GM21619 (cell line): ENCODE data around the gene MAPK4.

Source experiments
- ATAC-seq: cut with Tn5 transposase; IDR thresholded peaks from one replicate; pipeline ENCODE4 v1.9.1; 2021; ENCODE audit not compliant: unreplicated experiment

Gene MAPK4

GRCh38 chr18:50622320-50622719, 62.4 kb downstream of the MAPK4 start:
- ATAC-seq = no peak

DNA sequence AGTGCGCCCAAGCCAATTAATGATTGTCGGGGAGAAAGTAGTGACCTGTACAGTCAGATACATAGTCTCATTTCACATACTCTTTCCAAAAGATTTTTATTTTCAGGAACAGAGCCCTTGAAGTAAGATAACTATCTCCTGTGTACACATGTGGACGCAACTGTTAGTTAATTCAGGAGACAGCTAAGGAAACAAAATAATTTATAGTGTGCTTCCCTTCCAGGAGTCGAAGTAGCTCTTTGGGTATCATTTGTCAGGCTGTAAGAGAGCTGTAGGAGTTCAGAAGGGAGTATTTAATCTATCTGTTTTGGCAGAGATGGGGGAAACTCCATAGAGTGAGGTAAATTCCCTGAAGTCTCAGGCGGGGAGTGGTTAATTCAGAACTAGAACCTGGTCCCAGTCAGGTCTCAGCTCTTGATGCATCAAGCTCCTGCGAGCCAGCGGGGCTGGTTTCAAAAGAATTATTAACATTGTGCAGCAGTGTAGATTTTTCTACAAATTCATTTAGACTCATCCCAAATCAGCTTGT, 63.0 kb downstream of the MAPK4 start:
- no peak for ATAC-seq

DNA sequence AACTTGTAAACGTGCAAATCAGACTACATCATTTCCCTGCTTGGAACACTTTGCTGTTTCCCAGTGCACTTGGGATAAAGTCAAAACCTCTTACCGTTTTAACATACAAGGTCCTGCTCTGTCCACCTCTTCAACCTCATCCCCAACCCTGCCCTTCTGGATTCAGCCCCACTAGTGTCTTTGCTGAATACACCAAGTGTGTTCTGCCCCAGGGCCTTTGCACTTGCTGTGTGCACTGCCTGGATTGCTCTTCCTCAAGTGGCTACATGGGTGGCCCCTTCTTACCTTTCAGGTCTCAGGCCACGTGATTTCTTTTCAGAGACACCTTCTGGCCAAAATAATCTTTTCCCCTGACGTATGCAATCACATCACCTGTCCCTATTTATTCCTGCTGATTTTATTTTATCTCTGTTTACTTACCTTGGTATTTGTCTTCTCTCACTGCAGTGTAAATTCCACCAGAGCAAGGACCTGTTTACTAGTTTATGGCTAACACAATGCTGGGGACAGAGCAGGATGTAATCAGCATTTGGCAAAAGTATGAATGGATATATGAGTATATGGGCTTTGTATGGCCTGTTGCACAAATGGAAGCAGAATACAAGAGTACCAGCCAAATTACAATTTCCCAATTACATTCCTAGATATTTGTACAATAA, 63.9 kb downstream of the MAPK4 start:
- no peak for ATAC-seq

DNA sequence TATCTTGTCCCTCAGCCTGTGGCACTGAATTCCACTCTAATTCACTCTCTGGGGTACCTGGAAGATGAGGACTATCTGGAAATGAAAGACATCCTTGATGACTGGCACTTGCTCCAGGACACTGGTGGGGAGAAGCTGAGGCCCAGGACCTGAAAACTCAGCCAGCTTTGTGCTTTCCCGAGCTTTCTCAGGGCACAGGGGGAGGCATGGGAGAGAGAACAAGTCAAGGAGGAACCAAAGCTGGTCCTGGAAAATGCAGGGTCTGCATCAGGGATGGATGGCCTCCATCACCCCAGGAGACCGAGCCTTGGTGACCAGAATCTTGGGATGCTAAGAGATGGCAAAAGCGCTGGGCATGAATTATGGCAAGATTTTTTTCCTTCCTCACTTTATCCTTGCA, 65.1 kb downstream of the MAPK4 start:
- ATAC-seq = no peak

- ATAC-seq = no peak
These were observed 66.4 kb downstream of the MAPK4 start for GRCh38 chr18:50626317-50626716.

- ATAC-seq = no peak
These were observed 68.0 kb downstream of the MAPK4 start for GRCh38 chr18:50627594-50628532.

GRCh38 chr18:50628533-50628905, 68.6 kb downstream of the MAPK4 start:
- ATAC-seq = no peak

DNA sequence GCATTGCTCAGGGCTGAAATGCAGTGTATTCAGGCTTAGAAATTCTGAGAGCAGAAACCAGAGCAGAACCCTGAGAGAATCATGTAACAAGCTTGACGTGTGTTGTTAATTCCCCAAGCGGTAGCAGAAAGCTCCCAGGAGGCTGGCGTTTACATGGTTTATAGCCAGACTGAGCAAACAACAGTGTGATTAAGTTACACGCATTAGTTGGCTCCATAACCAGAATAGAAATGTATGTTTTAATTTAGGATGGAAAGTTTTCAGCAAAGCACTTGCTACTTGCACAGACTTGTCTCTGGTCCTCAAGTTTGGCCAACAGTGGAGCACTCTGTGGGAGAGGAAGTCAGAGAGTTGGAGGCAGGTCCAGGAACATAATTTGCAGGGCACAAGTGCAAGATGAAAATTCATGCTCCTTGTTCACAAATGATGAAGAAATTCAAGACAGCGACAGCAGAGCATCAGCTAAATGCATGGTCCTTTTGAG, 69.3 kb downstream of the MAPK4 start:
- ATAC-seq = no peak

DNA sequence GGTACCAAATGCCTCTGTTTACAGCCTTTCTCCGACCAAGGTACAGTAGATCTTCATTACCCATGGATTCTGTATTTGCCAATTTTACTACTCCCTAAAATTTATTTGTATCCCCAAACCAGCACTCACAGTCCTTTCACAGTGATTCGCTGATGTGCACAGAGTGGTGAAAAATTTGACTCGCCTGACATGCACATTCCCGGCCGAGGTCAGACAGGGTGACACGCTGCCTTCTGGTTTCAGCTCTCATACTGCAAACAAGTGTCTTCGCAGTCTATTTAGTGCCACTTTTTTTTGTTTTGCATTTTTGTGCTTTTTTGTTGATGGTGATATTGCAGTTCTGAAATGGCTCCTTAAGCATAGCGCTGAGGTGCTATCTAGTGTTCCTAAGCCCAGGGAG, 71.0 kb downstream of the MAPK4 start:
- ATAC-seq = no peak

- no peak for ATAC-seq
These were observed 73.1 kb downstream of the MAPK4 start for GRCh38 chr18:50632895-50633515.

DNA sequence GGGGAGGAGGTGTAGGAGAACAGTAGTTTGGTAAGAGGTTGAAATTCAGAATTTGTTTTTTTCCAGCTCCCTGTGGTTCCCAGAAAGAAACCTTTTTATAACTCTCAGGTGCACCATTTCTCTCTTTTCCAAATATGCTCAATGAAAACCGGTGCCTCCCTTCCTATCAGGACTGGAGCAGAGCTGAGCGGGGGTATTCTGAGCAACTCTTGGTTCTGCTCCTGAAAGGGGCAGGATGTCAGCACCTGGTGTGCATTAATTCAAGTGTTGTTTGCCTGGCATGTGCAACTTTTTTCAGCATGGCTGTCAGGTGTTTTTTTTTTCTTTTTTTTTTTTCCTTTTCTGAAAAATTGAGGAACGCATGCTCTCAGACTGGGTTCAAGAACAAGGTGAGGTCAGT, 74.1 kb downstream of the MAPK4 start:
- ATAC-seq = no peak

GRCh38 chr18:50636366-50637057, 76.6 kb downstream of the MAPK4 start:
- ATAC-seq = no peak

- ATAC-seq = no peak
These were observed 78.4 kb downstream of the MAPK4 start for GRCh38 chr18:50638016-50638883.

DNA sequence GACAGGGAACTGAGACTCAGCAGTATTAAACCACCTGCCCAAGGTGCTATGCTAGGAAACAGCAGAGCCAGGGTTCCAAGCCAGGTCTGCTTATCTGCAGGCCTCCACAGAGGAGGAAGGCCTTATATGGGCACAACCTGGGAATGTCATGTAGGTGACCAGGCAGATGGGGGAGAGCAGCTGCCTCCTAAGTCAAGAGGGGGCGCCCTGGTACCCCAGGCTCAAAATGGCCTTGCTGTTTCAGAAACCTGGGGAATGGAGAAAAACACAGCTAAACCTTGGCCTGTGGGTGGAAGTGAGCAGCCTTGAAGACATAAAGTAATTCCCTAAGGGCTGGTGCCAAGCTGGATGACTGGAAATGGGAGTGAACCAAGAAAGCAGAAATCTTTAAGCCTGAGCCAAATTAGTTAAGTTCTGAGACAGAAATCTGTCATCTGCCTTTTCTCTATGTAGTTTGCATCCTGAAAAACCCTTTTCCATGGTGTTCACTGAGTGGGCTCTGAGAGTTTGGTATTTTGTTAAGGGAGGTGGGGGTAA, 79.1 kb downstream of the MAPK4 start:
- no peak for ATAC-seq

DNA sequence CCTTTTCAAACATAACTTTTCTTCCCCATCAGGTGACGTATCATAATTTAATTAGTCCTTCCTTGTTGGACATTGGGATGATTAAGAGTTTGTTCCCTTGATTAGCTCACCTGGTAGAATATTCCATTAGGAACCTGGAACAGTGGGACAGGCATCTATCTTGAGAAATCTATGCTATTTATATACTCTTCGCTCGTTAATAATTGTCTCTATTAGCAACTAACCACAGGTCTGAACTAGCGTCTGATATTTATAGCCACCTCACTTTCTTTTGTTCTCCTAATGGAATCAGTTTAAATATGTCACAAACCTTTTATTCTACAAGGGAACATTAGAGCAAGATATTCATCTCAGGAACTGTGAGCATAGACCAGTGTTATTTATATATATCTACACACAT, 79.8 kb downstream of the MAPK4 start:
- ATAC-seq = no peak

DNA sequence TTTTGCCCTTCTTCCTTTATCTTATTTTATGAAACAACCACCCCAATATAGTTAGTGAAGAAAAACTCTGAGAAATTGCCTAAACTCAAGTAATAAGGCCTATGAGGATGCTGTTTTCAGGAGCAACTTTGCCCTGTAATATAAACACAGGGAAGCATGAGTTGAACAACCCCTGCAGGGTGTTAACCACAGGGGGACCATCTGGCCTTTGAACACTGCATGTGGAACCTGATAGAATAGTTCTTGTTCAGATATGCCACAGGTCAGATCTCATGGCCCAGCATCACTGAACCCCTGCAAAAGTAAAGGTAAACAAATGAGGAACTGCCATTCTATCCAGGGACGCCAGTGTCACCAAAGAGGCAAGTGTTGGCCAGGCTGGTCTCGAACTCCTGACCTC, 82.6 kb downstream of the MAPK4 start:
- no peak for ATAC-seq

GRCh38 chr18:50644146-50644545, 84.3 kb downstream of the MAPK4 start:
- no peak for ATAC-seq

GRCh38 chr18:50644807-50645206, 84.9 kb downstream of the MAPK4 start:
- ATAC-seq = no peak

DNA sequence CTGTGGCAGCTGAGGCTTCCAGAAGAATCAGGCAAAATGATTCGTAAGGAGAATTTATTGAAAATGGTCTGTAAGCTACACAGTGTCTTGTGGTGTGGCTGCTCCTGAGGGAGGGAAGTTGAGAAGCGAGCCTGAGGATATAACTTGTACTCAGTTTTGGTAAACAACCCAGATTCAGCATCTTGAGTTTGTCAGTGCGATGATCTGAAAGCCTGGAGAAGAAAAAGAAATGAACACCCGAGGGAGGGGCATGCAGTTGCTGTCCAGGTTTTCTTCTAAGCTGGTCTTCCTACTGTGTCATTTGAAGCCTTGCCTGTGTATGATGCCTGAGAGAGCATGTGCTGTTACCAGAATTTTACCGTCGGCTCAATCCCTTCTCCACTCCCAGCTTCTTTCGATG, 87.3 kb downstream of the MAPK4 start:
- ATAC-seq = no peak

DNA sequence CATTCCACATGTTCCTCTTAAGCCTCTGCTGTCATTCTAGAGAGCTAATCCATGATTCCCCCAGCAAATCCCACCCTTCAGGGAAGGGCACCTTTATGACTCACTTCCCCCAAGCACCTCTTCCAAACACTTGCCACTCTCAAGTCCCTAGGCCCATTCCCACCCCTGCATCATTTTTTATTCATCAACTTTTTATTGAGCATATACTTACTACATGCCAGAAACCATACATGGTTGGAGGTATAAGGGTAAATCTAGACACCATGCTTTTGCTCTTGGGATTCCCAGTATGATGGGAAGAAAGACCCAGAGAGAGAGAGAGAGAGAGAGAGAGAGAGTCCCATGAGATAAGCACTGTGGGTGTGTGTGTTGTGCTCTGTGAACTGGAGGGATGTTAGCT, 87.9 kb downstream of the MAPK4 start:
- ATAC-seq = no peak
